Measurements from ENCODE around the gene RASL10B. TPM values are rescaled to one million over a fixed set of nuclear protein-coding genes. Genes with fewer than 3 reads are reported as not detected.

The RASL10B gene
- total RNA-seq, 3 donors from 2014 or later: 0.65 to 4.6 TPM; not detected in 1

- ATAC-seq: peak; percentile 11
- intact Hi-C loops (cut with DNase I, micrococcal nuclease): no loop called here
Observed at GRCh38 chr17:35731917-35732805, 722 bp downstream of the RASL10B start.

GRCh38 chr17:35732806-35733136 is 1.3 kb downstream of the RASL10B start:
- Histone ChIP-seq H3K4me1 (ENCODE audit: low read depth) (peaks cover 8% of the 10 kb centered on the region), H3K36me3 (ENCODE audit: low read depth) (no peaks in the 10 kb centered on the region), H3K9me3 (no peaks in the 10 kb centered on the region), H3K4me3 (no peak overlapping the region)
- intact Hi-C loops (cut with DNase I, micrococcal nuclease): no loop called here
- DNase-seq: no peak
- TF ChIP-seq CTCF (IDR thresholded peaks at IDR 0.05): no peak
- ATAC-seq: no peak

More at GRCh38 chr17:35731917-35732805, 722 bp downstream of the RASL10B start:
- no peaks in the 10 kb centered on the region for H3K9me3 ChIP-seq
- no peak for DNase-seq
- TF ChIP-seq CTCF (IDR thresholded peaks at IDR 0.05): no peak
- no peak overlapping the region for H3K4me3 ChIP-seq
- no peaks in the 10 kb centered on the region for H3K36me3 ChIP-seq (ENCODE audit: low read depth)
- peaks cover 8% of the 10 kb centered on the region for H3K4me1 ChIP-seq (ENCODE audit: low read depth)

GRCh38 chr17:35733366-35733765 is 1.9 kb downstream of the RASL10B start:
- no peak overlapping the region for H3K4me3 ChIP-seq
- intact Hi-C loops (cut with DNase I, micrococcal nuclease): no loop called here
- DNase-seq (no peak), ATAC-seq (no peak)
- H3K9me3 ChIP-seq: no peaks in the 10 kb centered on the region
- peaks cover 8% of the 10 kb centered on the region for H3K4me1 ChIP-seq (ENCODE audit: low read depth)
- no peak for TF ChIP-seq CTCF (IDR thresholded peaks at IDR 0.05)
- H3K36me3 ChIP-seq (ENCODE audit: low read depth): no peaks in the 10 kb centered on the region

GRCh38 chr17:35734396-35734795 is 3.0 kb downstream of the RASL10B start:
- no peak for TF ChIP-seq CTCF (IDR thresholded peaks at IDR 0.05)
- Histone ChIP-seq H3K36me3 (ENCODE audit: low read depth) (no peaks in the 10 kb centered on the region), H3K4me1 (ENCODE audit: low read depth) (peaks cover 8% of the 10 kb centered on the region), H3K4me3 (no peak overlapping the region), H3K9me3 (no peaks in the 10 kb centered on the region)
- intact Hi-C loops (cut with DNase I, micrococcal nuclease): no loop called here
- DNase-seq (no peak), ATAC-seq (no peak)

GRCh38 chr17:35735036-35735805 is 3.8 kb downstream of the RASL10B start:
- Histone ChIP-seq H3K9me3 (no peaks in the 10 kb centered on the region), H3K36me3 (ENCODE audit: low read depth) (no peaks in the 10 kb centered on the region), H3K4me1 (ENCODE audit: low read depth) (peaks cover 8% of the 10 kb centered on the region), H3K4me3 (no peak overlapping the region)
- TF ChIP-seq CTCF (IDR thresholded peaks at IDR 0.05): no peak
- intact Hi-C loops (cut with DNase I, micrococcal nuclease): no loop called here
- no peak for ATAC-seq
- DNase-seq: no peak

Data from mucosa of descending colon (tissue), 3 donors.